IMR-90 (cell line): ENCODE measurements around the gene SEC61B. TPM values are rescaled to one million over a fixed set of nuclear protein-coding genes. Genes with fewer than 3 reads are reported as not detected.

Experiments used
- ATAC-seq: fragments of 200-7000 bp; cut with Tn5 transposase; 2 replicates; pipeline ENCODE4 v1.9.1; 2020; ENCODE audit warnings: low read depth, mild to moderate bottlenecking, moderate library complexity
- BruUV-seq: library from RNA; stranded (reverse); fragments of 400-500 nt; replicated peaks from 2 replicates; lab custom pipeline; 2021; lab: Mats Ljungman, UMichigan
- CTCF ChIA-PET: fragments of 300-600 bp; formaldehyde crosslinking; extraction: SDS; loops from one replicate; lab custom pipeline; 2021; ENCODE audit warnings: antibody characterized with exemption; lab: Yijun Ruan, JAX
- POLR2A ChIA-PET: fragments of 300-600 bp; sonication (Branson Sonifier 250); formaldehyde crosslinking; loops from one replicate; lab custom pipeline; 2022; ENCODE audit warnings: antibody characterized with exemption; ENCODE audit not compliant: unreplicated experiment; lab: Charles Lee
- DNase-seq: peaks from one replicate; pipeline ENCODE4 v3.0.0; 2013
- H2AFZ ChIP-seq: replicated peaks from 2 replicates; pipeline ENCODE3; 2013; ENCODE audit warnings: low read length, mild to moderate bottlenecking; ENCODE audit not compliant: poor library complexity
- H2AK5ac ChIP-seq: 2 replicates; pipeline ENCODE4 v1.6.1; 2013; ENCODE audit warnings: low read depth, low read length, inconsistent platforms
- H2AK9ac ChIP-seq: replicated peaks from 2 replicates; pipeline ENCODE3; 2013; ENCODE audit warnings: mild to moderate bottlenecking, low read depth, low read length, moderate library complexity; ENCODE audit not compliant: poor library complexity
- H2BK120ac ChIP-seq: 2 replicates; pipeline ENCODE4 v1.6.1; 2013; ENCODE audit warnings: low read depth, low read length, inconsistent platforms
- H2BK15ac ChIP-seq: 3 replicates; pipeline ENCODE4 v1.6.1; 2013; ENCODE audit warnings: low read depth, low read length, inconsistent platforms
- H2BK20ac ChIP-seq: 2 replicates; pipeline ENCODE4 v1.6.1; 2013; ENCODE audit warnings: low read depth, mild to moderate bottlenecking, inconsistent platforms, low read length, moderate library complexity
- H2BK5ac ChIP-seq: 2 replicates; pipeline ENCODE4 v1.6.1; 2013; ENCODE audit warnings: mild to moderate bottlenecking, low read depth, low read length, inconsistent platforms; ENCODE audit not compliant: poor library complexity, severe bottlenecking
- H3K14ac ChIP-seq: replicated peaks from 2 replicates; pipeline ENCODE4 v1.6.1; 2013; ENCODE audit warnings: low read depth, low read length, inconsistent platforms
- H3K18ac ChIP-seq: 2 replicates; pipeline ENCODE4 v1.6.1; 2013; ENCODE audit warnings: low read depth, low read length, control low read depth
- H3K23ac ChIP-seq: 2 replicates; pipeline ENCODE4 v1.6.1; 2013; ENCODE audit warnings: low read depth, low read length, inconsistent platforms
- H3K27ac ChIP-seq: 2 replicates; pipeline ENCODE4 v1.5.1; 2013; ENCODE audit warnings: mild to moderate bottlenecking, control low read depth, low read length; ENCODE audit not compliant: insufficient read depth
- H3K27me3 ChIP-seq: 2 replicates; pipeline ENCODE4 v1.6.1; 2013; ENCODE audit warnings: low read length; ENCODE audit not compliant: control insufficient read depth, insufficient read depth
- H3K36me3 ChIP-seq: 2 replicates; pipeline ENCODE4 v1.6.1; 2013; ENCODE audit warnings: low read length, mixed read lengths; ENCODE audit not compliant: control insufficient read depth, insufficient read depth
- H3K4ac ChIP-seq: 2 replicates; pipeline ENCODE4 v1.6.1; 2013; ENCODE audit warnings: low read depth, low read length, inconsistent platforms
- H3K4me1 ChIP-seq: 2 replicates; pipeline ENCODE4 v1.6.1; 2013; ENCODE audit warnings: low read length, mixed read lengths; ENCODE audit not compliant: control insufficient read depth, insufficient read depth
- H3K4me2 ChIP-seq: 2 replicates; pipeline ENCODE4 v1.6.1; 2013; ENCODE audit warnings: low read depth, mild to moderate bottlenecking, control low read depth, low read length, moderate library complexity
- H3K4me3 ChIP-seq: 2 replicates; pipeline ENCODE4 v1.5.1; 2013; ENCODE audit warnings: low read depth, mild to moderate bottlenecking, control low read depth, low read length, moderate library complexity; ENCODE audit not compliant: insufficient read depth
- H3K56ac ChIP-seq: 2 replicates; pipeline ENCODE4 v1.6.1; 2013; ENCODE audit warnings: low read length, inconsistent platforms; ENCODE audit not compliant: insufficient read depth; ENCODE audit errors: extremely low read depth
- H3K79me1 ChIP-seq, 2 experiments: 2 replicates each; pipeline ENCODE4 v1.6.1; 2013; ENCODE audit warnings: low read length in 2 of 2, inconsistent platforms in 1 of 2, low read depth in 1 of 2
- H3K9ac ChIP-seq: 2 replicates; pipeline ENCODE4 v1.6.1; 2013; ENCODE audit warnings: low read depth, low read length, control low read depth
- H3K9me1 ChIP-seq: 2 replicates; pipeline ENCODE4 v1.6.1; 2013; ENCODE audit warnings: low read length, inconsistent platforms; ENCODE audit not compliant: insufficient read depth
- H3K9me3 ChIP-seq: 2 replicates; pipeline ENCODE4 v1.6.1; 2013; ENCODE audit warnings: low read length; ENCODE audit not compliant: control insufficient read depth, insufficient read depth
- H4K20me1 ChIP-seq: 2 replicates; pipeline ENCODE4 v1.6.1; 2013; ENCODE audit warnings: low read length, inconsistent platforms; ENCODE audit not compliant: insufficient read depth
- H4K5ac ChIP-seq: 2 replicates; pipeline ENCODE4 v1.6.1; 2013; ENCODE audit warnings: mild to moderate bottlenecking, low read depth, low read length, control low read depth
- H4K8ac ChIP-seq, 2 experiments: 2 replicates each; pipeline ENCODE4 v1.6.1; 2013; ENCODE audit warnings: low read depth in 2 of 2, low read length in 2 of 2, control low read depth in 1 of 2, inconsistent platforms in 1 of 2
- H4K91ac ChIP-seq: 2 replicates; pipeline ENCODE4 v1.6.1; 2013; ENCODE audit warnings: low read depth, low read length, inconsistent platforms; ENCODE audit not compliant: insufficient read depth
- BHLHE40 ChIP-seq: fragments of 150-350 bp; IDR thresholded peaks from 2 replicates; pipeline ENCODE4 v1.6.1; 2016; ENCODE audit warnings: mild to moderate bottlenecking, low read depth, low read length
- CEBPB ChIP-seq: IDR thresholded peaks from 2 replicates; pipeline ENCODE4 v1.6.1; 2012; ENCODE audit warnings: low read depth, low read length, improper control_type of control experiment
- CHD1 ChIP-seq: IDR thresholded peaks from 2 replicates; pipeline ENCODE4 v1.6.1; 2012; ENCODE audit warnings: low read depth, low read length, improper control_type of control experiment
- CTCF ChIP-seq: conservative IDR thresholded peaks from 2 replicates; pipeline ENCODE4 v1.5.1; 2012; ENCODE audit warnings: mild to moderate bottlenecking, low read depth, low read length, improper control_type of control experiment
- ELK1 ChIP-seq: fragments of 150-350 bp; IDR thresholded peaks from 2 replicates; pipeline ENCODE4 v1.6.1; 2016; ENCODE audit warnings: low read depth, mild to moderate bottlenecking, low read length, moderate library complexity, borderline replicate concordance
- FOS ChIP-seq: fragments of 150-350 bp; IDR thresholded peaks from 2 replicates; pipeline ENCODE4 v1.6.1; 2016; ENCODE audit warnings: low read depth, low read length
- MAFK ChIP-seq: IDR thresholded peaks from 2 replicates; pipeline ENCODE4 v1.6.1; 2012; ENCODE audit warnings: low read depth, low read length, improper control_type of control experiment
- MAZ ChIP-seq: IDR thresholded peaks from 2 replicates; pipeline ENCODE4 v1.6.1; 2012; ENCODE audit warnings: low read depth, mild to moderate bottlenecking, low read length, improper control_type of control experiment, moderate library complexity, borderline replicate concordance
- MXI1 ChIP-seq: IDR thresholded peaks from 2 replicates; pipeline ENCODE4 v1.6.1; 2012; ENCODE audit warnings: low read depth, mild to moderate bottlenecking, low read length, moderate library complexity, borderline replicate concordance
- NFE2L2 ChIP-seq: fragments of 150-350 bp; IDR thresholded peaks from 2 replicates; pipeline ENCODE4 v1.6.1; 2016; ENCODE audit warnings: low read depth, mild to moderate bottlenecking, low read length
- POLR2A ChIP-seq: IDR thresholded peaks from 2 replicates; pipeline ENCODE4 v1.6.1; 2012; ENCODE audit warnings: mild to moderate bottlenecking, low read depth, low read length
- RAD21 ChIP-seq: IDR thresholded peaks from 2 replicates; pipeline ENCODE4 v1.6.1; 2012; ENCODE audit warnings: low read length, improper control_type of control experiment
- RCOR1 ChIP-seq: IDR thresholded peaks from 2 replicates; pipeline ENCODE4 v1.6.1; 2012; ENCODE audit warnings: mild to moderate bottlenecking, low read length, improper control_type of control experiment; ENCODE audit not compliant: insufficient replicate concordance
- RFX5 ChIP-seq: IDR thresholded peaks from 2 replicates; pipeline ENCODE4 v1.8.0; 2012; ENCODE audit warnings: low read depth, mild to moderate bottlenecking, low read length, moderate library complexity
- SMC3 ChIP-seq: fragments of 150-350 bp; IDR thresholded peaks from 2 replicates; pipeline ENCODE4 v1.6.1; 2016; ENCODE audit warnings: low read depth, mild to moderate bottlenecking, antibody characterized with exemption, low read length, moderate library complexity
- USF2 ChIP-seq: fragments of 150-350 bp; IDR thresholded peaks from 2 replicates; pipeline ENCODE4 v1.6.1; 2017; ENCODE audit warnings: mild to moderate bottlenecking, antibody characterized with exemption, low read length, low read depth
- WGBS, 2 experiments: methylation state at CpG; one replicate each; pipeline versions ENCODE4 v1.1.5 to v1.1.7; 2013; ENCODE audit warnings: missing lambda C conversion rate in 2 of 2; ENCODE audit not compliant: insufficient read length in 1 of 2; ENCODE audit errors: extremely low coverage in 2 of 2; 5-methylcytosine and 5-hydroxymethylcytosine counted together
- dilution Hi-C: fragments of 300-500 bp; cut with HindIII; formaldehyde crosslinking; loops from one replicate; pipeline ENCODE4 v1.14.3; 2018; ENCODE audit warnings: low sequenced_read_pairs; ENCODE audit not compliant: unreplicated experiment
- in situ Hi-C: fragments of 300-500 bp; cut with MboI; formaldehyde crosslinking; loops from 3 replicates; pipeline ENCODE4 v1.14.3; 2019; ENCODE audit warnings: low sequenced_read_pairs, inconsistent platforms, mixed read lengths
- intact Hi-C: fragments of 100-400 bp; cut with micrococcal nuclease; formaldehyde crosslinking; loops from 2 replicates; pipeline ENCODE4 v1.10.0; 2022
- polyA plus RNA-seq, 3 experiments: library from polyadenylated mRNA; depleted of rRNA; stranded (reverse); fragments of >200 nt; gene quantifications; 2 replicates each; pipeline ENCODE4 v1.2.3, GENCODE V29; 2012; ENCODE audit warnings: low replicate concordance in 1 of 3
- total RNA-seq: library from RNA; depleted of rRNA; stranded (reverse); fragments of >200 nt; gene quantifications from 2 replicates; pipeline ENCODE4 v1.2.3, GENCODE V29; 2012

The SEC61B gene
- total and polyA plus RNA-seq, 2 of the 4 experiments (the other 2 are of a cell fraction), result 180 to 281 TPM

- Histone ChIP-seq H2AFZ (no peak overlapping the region), H2AK9ac (no peak overlapping the region), H3K9ac (no peak overlapping the region), H4K20me1 (no peaks in the 10 kb centered on the region), H3K18ac (no peak overlapping the region), H4K8ac (no peak overlapping the region), H3K36me3 (no peaks in the 10 kb centered on the region), H3K9me1 (peaks cover 2% of the 10 kb centered on the region; the same call in 1 of the 2 replicates), H3K27ac (no peak overlapping the region), H3K4me2 (no peak overlapping the region), H3K9me3 (no peaks in the 10 kb centered on the region), H3K56ac (no peak overlapping the region), H3K79me1 (no peaks in the 10 kb centered on the region), H3K23ac (no peak overlapping the region), H3K4ac (no peak overlapping the region), H3K4me3 (no peak overlapping the region), H4K91ac (no peak overlapping the region), H3K14ac (no peak overlapping the region), H3K27me3 (no peaks in the 10 kb centered on the region), H3K4me1 (peaks cover 5% of the 10 kb centered on the region), H2BK5ac (no peak overlapping the region), H4K5ac (no peak overlapping the region), H2BK120ac (no peak overlapping the region), H2AK5ac (no peak overlapping the region), H2BK15ac (no peak overlapping the region), H2BK20ac (no peak overlapping the region)
- 83% methylated on average over 1 of the region's 2 CpGs; no CpG with 5 or more reads in 1 of the 2 experiments for WGBS, 2 experiments
- CTCF ChIA-PET, result no interaction called here
- POLR2A ChIA-PET, result no interaction called here
- intact Hi-C loops (loop anchor here (10.0 kb wide), 4 partner anchors 77 to 1333 kb away; partner anchors contain the start of gene STX17), in situ Hi-C loops (loop anchor here (25.0 kb wide), 3 partner anchors 550 to 950 kb away; partner anchors contain the start of gene NR4A3), dilution Hi-C loops (no loop called here)
- DNase-seq (no peak), ATAC-seq (no peak)
- no peak for TF ChIP-seq RFX5
- no peak for TF ChIP-seq POLR2A
- TF ChIP-seq FOS, result no peak
- TF ChIP-seq BHLHE40, result no peak
- no peak for TF ChIP-seq RCOR1
- TF ChIP-seq USF2, result no peak
- no peak for TF ChIP-seq MAFK
- TF ChIP-seq RAD21, result no peak
- TF ChIP-seq ELK1, result no peak
- TF ChIP-seq CTCF, result no peak
- TF ChIP-seq CEBPB, result no peak
- TF ChIP-seq MXI1, result no peak
- TF ChIP-seq MAZ, result no peak
- TF ChIP-seq NFE2L2, result no peak
- no peak for TF ChIP-seq CHD1
- no peak for TF ChIP-seq SMC3
- no TSS peak for BruUV-seq
These were observed 39.8 kb downstream of the SEC61B start for GRCh38 chr9:99261923-99262322.
